GM12892 (cell line): Measurements from ENCODE around the gene IL1RAPL2.

ENCODE experiments used
- POLR2A ChIP-seq: IDR thresholded peaks from 2 replicates; pipeline ENCODE4 v1.6.1; 2011; ENCODE audit warnings: low read depth, low read length, control low read depth
- POLR2AphosphoS5 ChIP-seq: IDR thresholded peaks from 2 replicates; pipeline ENCODE4 v1.6.1; 2011; ENCODE audit warnings: low read depth, low read length, control low read depth

GRCh38 chrX:105483011-105483410 is 917.0 kb downstream of the IL1RAPL2 start:
- no peak for TF ChIP-seq POLR2A
- TF ChIP-seq POLR2AphosphoS5, result no peak
